EL (cell line): ENCODE results near the gene C18orf63.
"Not testable (repeated sequence)": the region's sequence is repeated elsewhere in the genome, so short reads cannot be mapped to it uniquely, and the experiment has no call there.

Experiments
- DNase-seq: peaks from one replicate; pipeline ENCODE4 v3.0.0-alpha.2; 2016

C18orf63 gene

DNA sequence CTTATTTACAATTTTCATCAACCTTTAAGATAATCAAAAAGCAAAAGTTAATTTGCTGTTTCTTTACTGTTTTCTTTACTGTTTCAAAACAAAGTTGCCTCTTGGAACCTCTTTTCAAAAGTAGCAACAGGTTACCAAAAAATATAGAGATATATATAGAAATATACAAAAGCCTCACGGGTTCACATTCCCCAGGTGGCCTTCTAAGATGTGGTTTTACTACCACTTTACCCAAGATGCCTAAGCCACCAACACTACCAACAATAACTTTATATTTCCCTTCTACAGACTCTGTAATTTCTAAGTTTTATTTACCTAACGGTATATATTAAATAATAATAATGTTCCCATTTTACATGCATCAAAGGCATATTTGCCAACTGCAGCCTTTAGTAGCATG is 28.8 kb upstream of the C18orf63 start:
- no peak for DNase-seq

DNA sequence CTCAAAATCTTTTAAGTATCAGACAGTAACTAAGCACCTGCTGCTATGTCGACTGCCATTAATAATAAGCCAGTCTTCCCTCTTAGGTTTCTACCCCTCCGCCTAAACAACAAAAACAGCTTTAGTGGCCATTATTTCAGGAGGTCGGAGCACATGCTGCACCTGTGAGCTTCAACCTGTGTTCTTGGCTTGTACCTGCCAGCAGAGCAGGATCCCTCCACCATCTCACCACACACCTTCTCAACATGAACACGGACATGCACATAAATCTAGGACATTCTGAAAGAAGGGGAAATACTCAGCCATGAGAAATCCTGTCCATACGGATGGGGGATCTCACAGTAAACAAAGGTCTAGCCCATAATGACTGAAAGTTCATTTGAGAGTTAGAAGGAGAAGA is 27.6 kb upstream of the C18orf63 start:
- DNase-seq, result no peak

DNA sequence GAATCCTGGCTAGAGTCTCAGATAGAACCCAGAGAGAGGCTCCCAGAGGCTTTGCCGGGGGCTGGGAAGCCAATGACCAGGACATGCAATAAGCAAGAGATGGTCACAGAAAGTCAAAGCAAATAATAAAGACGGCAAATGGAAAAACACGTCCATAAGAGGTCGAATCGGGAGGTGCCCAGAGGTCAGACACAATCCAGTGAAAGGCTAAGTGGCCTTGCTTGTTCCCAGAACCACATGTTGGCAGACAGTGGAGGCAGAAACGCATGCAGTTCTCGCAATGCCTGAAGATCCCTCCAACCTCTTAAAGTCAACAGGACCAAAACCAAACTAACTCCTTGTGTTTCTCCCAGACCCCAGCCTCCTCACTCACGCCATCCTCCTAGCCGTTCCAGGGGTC is 26.9 kb upstream of the C18orf63 start:
- DNase-seq, result no peak

DNA sequence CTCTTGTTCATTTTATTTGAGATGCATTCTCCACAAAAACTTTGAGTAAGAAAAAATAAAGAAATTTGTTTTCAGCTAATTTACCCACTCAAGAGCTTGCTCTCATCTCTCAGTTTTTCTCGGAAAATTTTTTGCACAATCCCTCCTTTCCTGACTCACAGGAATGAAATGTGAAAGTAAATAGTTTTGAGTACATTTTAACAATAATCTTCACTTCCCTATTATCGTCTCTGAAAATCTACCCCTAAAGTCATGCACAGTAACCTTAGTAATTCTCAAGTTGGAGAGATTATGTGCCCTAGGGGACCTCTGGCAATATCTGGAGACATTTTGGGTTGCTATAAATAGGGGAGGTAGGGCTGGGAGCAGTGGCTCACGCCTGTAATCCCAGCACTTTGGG is 26.5 kb upstream of the C18orf63 start:
- DNase-seq, result peak; percentile 72

DNA sequence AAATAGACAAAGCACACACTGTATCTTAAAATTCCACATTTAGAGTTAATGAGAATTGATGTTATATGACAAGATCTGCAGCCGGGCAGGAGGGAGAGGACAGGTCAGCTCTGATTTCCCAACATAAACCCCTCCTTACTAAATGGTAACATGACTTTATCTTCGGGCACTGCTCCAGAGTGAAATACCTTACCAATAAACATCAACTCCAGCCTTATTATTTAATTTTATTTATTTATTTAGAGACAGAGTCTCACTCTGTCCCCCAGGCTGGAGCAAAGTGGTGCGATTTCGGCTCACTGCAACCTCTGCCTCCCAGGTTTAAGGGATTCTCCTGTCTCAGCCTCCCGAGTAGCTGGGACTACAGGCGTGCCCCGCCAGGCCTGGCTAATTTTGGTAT is 25.6 kb upstream of the C18orf63 start:
- no peak for DNase-seq

DNA sequence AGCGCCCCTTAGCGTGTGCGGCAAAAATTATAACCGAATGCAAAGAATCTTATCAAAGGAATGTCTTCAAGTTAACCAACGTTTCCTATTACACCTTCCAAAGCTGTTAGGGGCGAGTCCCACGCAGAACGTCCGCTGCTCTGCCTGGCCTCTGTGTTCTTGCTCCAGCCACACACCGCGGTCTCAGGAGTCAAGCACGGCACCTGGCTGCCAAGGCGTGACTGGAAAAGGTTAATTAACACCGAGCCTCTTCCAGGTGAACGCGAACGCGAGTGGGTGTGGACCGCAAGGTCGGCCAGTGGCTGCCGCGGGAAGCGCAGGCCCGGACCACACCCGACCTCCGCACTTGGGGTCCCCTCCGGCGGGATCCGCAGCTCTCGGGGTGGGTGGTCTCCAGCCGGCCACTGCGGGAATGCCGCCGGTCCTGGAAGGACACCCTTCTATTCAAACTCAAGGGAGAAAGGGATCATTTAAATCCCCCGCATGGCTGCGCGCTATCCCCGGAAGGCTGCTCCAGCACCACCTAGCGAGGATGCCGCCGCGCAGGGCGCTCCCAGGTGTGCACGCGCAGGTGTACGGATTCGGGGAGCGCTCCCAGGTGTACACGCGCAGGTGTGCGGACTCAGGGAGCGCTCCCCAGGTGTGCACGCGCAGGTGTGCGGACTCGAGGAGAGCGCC is 24.7 kb upstream of the C18orf63 start:
- DNase-seq, result no peak

DNA sequence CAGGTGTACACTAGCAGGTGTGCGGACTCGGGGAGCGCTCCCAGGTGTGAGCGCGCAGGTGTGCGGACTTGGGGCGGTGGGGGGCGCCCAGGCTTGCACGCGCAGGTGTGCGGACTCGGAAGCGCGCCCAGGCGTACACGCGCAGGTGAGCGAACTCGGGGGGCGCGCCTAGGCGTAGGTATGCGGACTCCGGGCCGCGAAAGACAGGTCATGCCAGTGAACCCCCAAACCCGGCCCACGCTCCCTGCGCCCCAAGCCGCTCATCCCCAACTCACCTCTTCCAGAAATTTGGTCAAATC is 24.2 kb upstream of the C18orf63 start:
- DNase-seq, result no peak

DNA sequence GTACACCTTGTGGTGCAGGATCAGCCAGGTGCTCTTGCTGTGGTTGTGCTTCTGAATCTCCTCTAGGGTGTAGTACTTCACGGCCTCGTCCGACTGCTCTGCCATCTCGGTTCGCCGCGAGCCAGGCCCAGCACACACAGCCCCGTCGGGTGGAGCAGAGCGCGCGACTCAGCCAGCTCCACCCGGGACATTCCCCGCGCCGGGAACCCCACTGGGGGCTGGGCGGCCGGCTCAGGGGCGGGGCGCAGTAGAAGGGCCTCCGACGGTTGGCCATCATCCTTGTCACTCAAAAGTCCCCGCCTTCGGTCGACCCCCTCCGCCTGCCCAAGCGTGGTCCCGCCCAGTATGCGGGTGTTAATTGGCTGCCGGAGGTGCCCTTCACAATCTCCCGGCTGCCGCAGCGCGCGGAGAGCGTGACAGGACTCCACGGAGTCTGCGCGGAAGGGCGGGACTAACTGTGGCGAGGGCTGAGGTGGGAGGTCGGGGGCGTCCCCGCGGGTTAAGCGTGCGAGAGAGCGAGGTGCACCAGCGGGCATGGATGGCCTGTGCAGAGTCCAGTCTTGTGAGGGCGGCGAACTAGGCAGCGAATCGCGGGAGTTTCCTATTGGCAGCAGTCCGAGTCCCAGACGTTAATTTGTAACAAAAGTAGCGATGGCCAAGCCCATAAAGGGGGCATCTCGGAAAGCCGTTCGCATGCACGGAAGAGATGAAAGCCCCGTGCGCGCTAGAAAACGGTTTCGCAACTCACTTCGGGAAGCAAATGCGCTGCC is 23.7 kb upstream of the C18orf63 start, which contains the start of gene CYB5A:
Gene CYB5A, minus strand, starts transcription at position 193 of the 770 bp plus-strand sequence. Its CDS starts 88 bp downstream, at position 105.
- peak; percentile 94 for DNase-seq

DNA sequence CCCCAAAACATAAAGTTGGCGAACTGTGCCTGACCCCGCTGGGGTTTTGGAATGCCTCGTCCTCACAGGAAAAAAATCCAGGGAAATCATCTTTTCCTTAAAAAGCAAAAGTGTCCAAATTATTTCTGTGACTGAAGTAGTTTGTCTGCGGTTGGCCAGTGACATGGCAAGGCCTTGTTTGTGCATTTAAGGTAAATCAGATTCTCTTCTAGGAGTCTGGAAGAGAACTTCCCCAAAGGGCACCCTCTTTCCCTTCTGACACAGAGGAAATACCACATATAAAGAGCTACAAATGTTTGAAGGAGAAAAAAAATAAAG is 23.1 kb upstream of the C18orf63 start:
- no peak for DNase-seq

DNA sequence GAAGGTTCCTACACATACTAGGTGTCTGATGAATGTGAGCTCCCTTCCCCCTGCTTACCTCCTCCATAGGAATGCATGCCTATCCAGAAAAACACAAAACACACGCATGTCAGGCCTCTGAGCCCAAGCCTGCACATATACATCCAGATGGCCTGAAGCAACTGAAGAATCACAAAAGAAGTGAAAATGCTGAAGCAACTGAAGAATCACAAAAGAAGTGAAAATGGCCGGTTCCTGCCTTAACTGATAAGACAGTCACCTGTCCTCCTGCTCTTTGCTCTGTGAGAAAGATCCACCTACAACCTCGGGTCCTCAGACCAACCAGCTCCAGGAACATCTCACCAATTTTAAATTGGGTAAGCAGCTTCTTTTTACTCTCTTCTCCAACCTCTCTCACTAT is 22.7 kb upstream of the C18orf63 start:
- DNase-seq, result not testable (repeated sequence)

DNA sequence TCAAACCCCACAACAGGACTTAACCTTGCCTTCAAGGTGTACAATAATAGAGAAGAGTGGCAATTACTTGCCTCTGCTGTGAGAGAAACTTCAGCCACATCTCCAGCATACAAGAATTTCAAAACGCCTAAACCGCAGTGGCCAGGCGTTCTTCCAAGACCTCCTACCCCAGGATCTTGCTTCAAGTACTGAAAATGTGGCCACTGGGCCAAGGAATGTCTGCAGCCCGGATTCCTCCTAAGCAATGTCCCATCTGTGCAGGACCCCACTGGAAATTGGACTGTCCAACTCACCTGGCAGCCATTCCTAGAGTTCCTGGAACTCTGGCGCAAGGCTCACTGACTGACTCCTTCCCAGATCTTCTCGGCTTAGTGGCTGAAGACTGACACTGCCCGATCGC is 21.1 kb upstream of the C18orf63 start:
- no peak for DNase-seq

DNA sequence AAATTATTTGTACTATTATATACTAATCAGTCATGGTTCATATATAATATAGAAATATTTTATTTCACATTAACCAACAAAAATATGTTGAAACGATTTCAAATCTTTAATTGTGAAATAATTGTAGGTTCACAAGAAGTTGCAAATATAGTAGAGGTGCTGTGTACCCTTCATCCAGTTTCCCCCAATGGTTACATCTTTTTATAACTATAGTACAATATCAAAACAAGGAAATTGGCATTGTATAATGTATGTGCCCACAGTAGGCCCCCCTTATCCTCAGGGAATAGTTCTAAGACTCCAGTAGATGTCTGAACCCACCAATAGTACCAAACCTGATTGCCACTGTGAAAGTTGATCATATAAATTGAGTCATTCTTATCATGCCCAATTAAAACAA is 16.5 kb upstream of the C18orf63 start:
- no peak for DNase-seq

DNA sequence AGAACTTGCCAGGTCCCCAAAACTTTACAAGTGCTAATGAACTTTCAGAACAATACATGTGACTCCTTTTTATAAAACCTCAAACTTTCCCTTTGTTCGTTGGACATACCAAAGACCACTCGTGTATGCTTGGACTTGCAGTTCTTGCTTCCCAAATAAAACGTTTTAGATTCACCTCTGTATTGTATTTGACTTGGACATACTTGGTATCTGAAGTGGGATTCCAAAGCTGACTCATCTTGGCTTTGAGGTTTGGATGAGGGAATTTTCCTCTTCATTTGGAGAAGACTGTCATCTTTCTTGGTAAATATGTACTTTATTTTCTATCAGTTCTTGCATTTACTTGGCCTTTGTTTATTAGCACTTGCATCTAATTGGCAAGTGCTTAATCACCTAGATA is 15.9 kb upstream of the C18orf63 start:
- peak; percentile 51 for DNase-seq

DNA sequence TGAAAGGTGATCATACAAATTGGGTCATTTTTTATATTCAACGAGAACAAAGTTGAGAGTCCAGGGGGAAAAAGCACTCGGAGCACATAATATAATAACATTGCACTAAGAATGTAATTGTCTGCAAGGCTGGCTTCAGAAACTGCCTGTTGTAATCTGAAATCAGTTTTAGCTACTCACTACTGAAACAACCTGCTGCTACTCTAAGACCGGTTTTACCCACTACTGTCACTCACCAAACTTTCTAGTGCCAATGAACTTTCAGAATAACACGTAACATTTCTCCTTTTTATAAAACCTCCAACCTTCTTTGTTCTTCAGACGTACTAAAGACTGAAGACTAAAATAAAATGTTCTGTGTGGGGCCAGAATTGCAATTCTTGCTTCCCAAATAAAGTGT is 12.3 kb upstream of the C18orf63 start:
- no peak for DNase-seq

DNA sequence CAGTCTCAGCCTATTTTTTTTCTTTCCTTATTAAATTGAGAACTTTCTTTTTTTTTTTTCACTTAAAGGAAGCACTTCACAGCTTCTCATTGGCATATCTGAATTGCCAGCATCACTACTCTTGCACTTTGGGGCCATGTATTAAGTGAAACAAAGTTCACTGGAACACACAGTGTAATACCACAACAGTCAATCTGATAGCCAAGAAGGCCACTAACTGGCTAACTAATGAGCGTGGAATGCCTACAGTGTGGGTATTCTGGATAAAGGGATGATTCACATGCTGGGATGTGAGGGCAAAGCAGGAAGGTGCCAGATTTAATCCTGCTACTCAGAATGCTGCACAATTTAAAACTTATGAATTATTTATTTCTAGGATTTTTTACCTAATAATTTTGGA is 11.7 kb upstream of the C18orf63 start:
- peak; percentile 78 for DNase-seq

DNA sequence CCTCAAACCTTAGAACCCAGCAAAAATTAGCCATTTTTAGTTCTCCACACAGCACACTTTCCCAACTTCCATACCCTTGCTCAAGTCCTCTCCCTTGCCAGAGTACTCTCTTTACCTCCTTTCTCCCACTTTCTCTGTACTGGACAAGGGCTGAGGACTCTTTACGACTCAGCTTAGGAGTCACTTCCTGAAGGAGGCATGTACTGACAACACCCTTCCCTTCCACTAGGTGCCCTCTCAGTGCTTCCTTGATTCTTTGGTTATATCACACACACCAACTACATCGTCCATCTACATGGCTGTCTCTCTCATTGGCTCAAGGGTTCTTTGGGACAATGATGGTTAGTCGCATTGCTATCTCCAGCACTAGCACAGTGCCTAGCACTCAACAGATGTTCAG is 5.2 kb upstream of the C18orf63 start:
- peak; percentile 69 for DNase-seq

DNA sequence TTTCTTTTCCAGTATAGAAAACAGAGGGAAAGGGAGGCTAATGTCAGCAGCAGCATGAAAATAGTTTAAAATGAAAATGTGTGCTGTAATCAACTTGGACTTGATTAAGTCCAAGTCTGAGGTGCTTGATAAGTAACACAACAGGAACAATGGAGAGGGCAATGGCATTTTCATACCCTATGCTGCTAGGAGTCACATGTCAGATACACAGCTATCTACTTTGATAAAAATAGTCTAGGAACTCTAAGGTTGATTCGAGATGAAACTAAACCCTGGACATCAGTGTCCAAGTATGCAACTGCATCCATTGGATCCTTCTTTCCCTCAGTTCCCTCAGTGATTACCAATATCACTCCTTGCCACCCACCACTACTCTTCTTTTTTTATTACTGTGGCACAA is 4.6 kb upstream of the C18orf63 start:
- no peak for DNase-seq

DNA sequence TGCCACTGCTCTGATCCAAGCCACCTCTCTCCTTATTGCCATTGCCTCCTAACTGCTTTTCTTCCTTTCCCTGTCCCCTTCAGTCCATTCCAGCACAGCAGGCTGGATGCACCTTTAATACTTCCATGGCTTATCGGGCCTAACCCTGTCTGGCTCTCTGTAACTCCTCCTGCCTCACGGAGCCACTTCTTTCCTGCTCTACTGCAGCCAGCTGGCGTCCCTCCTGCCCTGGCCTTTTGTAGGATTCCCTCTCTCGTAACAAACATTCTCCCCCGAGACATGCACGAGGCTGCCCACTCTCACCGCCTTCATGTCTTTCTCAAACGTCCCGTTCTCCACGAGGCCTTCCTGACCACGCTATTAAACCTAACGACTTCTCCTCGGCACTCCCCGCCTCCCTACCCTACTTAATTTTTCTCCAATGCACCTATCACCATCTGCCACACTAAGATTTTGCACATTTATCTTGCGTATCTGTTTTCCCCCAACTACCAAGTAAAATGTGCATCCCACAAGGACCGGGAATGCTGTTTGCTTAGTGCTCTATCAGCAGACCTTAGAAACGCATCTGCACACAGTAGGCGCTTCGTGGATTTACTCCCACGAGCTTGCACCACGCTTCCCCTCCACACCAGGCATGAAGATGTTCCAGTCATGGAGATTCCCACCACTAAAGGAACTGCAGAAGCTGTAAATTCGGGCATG is 728 bp upstream of the C18orf63 start:
- no peak for DNase-seq

DNA sequence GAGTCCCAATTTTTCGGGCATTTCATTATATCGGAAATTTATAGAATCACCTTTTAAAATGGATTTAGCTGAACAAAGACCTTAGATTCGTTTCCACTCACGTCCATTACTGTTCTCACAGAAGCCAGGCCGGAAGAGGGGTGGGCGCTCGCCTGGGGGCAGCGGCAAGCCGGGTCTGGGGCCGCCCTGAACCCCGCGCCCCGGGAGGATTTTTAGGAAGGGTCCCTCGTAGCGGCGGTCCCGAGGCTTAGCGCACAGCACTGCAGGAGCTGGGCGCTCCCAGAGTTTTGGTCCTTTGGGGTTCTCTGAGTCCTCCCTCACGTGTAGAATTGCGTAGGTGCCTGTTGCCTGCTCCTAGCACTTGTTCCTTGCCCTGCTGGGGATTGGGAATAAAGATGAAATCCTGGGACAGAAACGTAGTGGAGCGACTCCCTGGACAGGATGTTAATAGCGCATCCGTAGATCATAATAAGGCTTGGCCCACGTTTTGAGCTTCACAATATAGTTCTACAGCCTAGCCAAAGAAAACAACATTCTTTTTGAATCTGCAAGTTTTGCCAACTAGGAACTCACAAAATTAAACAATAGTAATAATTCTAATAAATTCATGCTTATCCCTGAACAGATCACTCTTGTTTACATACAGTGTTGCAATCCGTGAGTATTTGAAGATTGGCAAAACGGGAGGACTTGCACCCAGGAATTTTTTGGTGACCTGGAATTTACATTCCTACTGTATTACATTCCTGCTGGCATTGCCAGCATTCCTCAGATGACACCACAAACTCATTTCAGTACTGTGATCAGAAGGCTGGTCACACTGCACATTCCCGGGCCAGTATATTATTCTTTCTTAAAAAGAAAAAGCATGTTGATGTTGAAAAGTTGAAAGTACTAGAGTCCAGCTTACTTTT is 875 bp downstream of the C18orf63 start:
- DNase-seq, result peak; percentile 94

DNA sequence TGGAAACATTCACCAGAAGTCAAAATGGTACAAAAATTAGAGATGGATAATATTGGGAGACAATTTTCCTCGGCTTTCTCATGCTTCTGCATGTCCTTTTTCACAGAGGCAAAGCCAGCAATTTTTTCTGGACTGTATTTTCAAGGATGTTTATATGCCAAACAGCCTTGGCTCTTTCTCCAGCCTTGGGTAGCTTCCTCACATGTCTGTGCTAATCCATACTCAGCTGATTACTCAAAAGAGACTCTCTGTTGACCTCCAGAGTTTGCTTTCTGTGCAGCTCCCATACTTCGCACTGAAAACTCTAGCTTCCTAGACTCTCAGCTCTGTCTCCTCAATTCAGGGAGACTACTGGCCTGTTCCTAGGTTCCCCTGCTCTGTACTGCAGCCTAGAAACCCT is 10.6 kb downstream of the C18orf63 start:
- no peak for DNase-seq

DNA sequence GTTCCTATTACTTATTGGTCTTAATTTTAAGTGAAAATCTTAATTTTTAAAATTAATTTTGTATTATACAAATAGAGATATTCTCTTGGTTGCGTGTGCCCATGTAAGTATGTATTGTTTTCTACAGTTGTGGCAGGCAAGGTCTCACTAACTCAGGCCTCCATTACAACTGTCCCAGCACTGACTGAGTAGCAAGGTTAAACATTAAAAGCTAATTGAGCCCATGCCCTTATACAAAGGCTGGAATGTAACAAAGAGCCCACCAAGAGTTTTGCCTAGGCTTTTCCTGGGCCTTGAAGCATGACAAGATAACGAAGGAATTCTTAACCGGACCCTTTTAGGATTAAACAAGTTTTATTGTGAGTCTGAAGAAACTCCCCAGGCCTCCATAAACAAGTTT is 11.2 kb downstream of the C18orf63 start:
- not testable (repeated sequence) for DNase-seq

DNA sequence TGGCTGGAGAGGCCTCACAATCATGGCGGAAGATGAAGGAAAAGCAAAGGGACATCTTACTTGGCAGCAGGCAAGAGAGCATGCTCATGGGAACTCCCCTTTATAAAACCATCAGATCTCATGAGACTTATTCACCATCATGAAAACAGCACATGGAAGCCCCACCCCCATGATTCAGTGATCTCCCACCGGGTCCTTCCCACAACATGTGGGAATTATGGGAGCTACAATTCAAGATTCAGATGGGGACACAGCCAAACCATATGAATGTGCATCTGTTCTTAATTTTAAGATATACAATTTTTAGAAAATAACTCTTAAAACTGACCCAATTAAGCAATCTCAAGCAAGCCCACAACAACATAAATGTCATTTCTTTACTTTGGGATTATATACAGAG is 12.6 kb downstream of the C18orf63 start:
- DNase-seq, result no peak

DNA sequence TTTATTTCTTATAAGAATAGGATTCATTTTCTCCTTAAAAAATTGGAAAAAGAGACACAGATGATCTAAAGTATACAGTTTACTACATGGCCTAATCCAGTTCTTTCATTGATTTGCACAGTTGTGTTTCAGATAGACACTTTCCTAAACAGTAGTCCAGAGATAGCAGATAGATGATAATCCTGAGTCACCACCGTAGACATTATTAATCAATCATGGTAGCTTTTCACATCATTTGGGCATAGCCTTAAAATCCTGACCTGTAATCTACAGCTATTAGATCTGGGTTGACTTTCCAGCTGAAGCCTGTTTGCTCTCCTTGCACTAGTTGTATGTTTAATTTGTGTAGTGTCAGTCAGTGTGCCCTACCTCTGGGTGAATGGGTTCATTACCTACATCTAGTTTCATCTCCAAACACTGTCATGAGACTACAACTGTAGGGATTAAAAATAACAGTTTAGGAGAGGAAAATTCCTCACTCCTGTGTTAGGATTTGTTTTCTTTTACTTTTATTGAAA is 14.1 kb downstream of the C18orf63 start:
- no peak for DNase-seq
